Renal cortical epithelial cell (primary cell): Measurements from ENCODE around the gene RDM1. TPM values are rescaled to one million over a fixed set of nuclear protein-coding genes. Genes with fewer than 3 reads are reported as not detected.

Experiments used
- DNase-seq: peaks from one replicate; pipeline ENCODE4 v3.0.0-alpha.2; 2011; ENCODE audit warnings: low read depth
- total RNA-seq: library from RNA; depleted of rRNA; stranded (reverse); fragments of >200 nt; gene quantifications from 2 replicates; pipeline ENCODE4 v1.2.3, GENCODE V29; 2014

The RDM1 gene
- total RNA-seq, 1 donor from 2014 or later, result 0.20 TPM

- no peak for DNase-seq
Observed at GRCh38 chr17:35870906-35871819, 59.4 kb downstream of the RDM1 start.

GRCh38 chr17:35868737-35869136 lies 61.8 kb downstream of the RDM1 start, which contains the start of gene HEATR9:
HEATR9 (minus strand) TSS chr17:35868891; CDS start chr17:35868742, 149 bp downstream.
- no peak for DNase-seq

Other genes starting within 250 kb of the RDM1 start
- gene RASL10B, start 199.1 kb downstream of the RDM1 start, total RNA-seq, result under 0.01 and 1.8 TPM in 2 replicates
- 0.05 TPM in 1 of 2 replicates, not detected in the other for gene GAS2L2, start 177.5 kb downstream of the RDM1 start, total RNA-seq
- gene C17orf50, start 169.9 kb downstream of the RDM1 start, total RNA-seq, result not detected in 2 replicates
- 0.52 and 1.8 TPM in 2 replicates for gene MMP28, start 135.1 kb downstream of the RDM1 start, total RNA-seq
- gene TAF15, start 121.3 kb downstream of the RDM1 start, total RNA-seq, result 36.8 and 142 TPM in 2 replicates
- gene HEATR9, start 61.9 kb downstream of the RDM1 start, total RNA-seq, result not detected in 2 replicates
- not detected in 2 replicates for gene CCL5, start 50.4 kb downstream of the RDM1 start, total RNA-seq
- gene LYZL6, start 12.9 kb upstream of the RDM1 start, total RNA-seq, result not detected in 2 replicates
- gene CCL16, start 50.7 kb upstream of the RDM1 start, total RNA-seq, result not detected in 2 replicates
- gene CCL14, start 56.0 kb upstream of the RDM1 start, total RNA-seq, result not detected in 2 replicates
- not detected in 2 replicates for gene CCL15, start 70.8 kb upstream of the RDM1 start, total RNA-seq
- not detected in 2 replicates for gene CCL23, start 87.2 kb upstream of the RDM1 start, total RNA-seq
- 0.69 TPM in 1 of 2 replicates, not detected in the other for gene CCL18, start 133.5 kb upstream of the RDM1 start, total RNA-seq
- gene CCL3, start 159.4 kb upstream of the RDM1 start, total RNA-seq, result not detected in 2 replicates
- not detected in 2 replicates for gene CCL4, start 173.1 kb upstream of the RDM1 start, total RNA-seq
- 2.3 and 2.6 TPM in 2 replicates for gene TBC1D3B, start 245.9 kb upstream of the RDM1 start, total RNA-seq